DND-41 (cell line): ENCODE results near the gene SLK.

ENCODE experiments used
- ATAC-seq: fragments of 200-7000 bp; cut with Tn5 transposase; 3 replicates; pipeline ENCODE4 v1.9.1; 2021; ENCODE audit warnings: low read depth; ENCODE audit not compliant: insufficient read depth
- DNase-seq: peaks from one replicate; pipeline ENCODE4 v3.0.0-alpha.2; 2020
- H2AFZ ChIP-seq: 2 replicates; pipeline ENCODE4 v1.6.0; 2012; ENCODE audit warnings: low read depth, low read length
- H3K27ac ChIP-seq: 2 replicates; pipeline ENCODE4 v1.5.1; 2012; ENCODE audit warnings: low read length, inconsistent platforms
- H3K27me3 ChIP-seq: fragments of 200-600 bp; sonication (generic); 2 replicates; pipeline ENCODE4 v1.6.0; 2012; ENCODE audit warnings: low read length, mild to moderate bottlenecking, inconsistent platforms; ENCODE audit not compliant: insufficient read depth, poor library complexity
- H3K36me3 ChIP-seq: 2 replicates; pipeline ENCODE4 v1.5.1; 2012; ENCODE audit warnings: low read length, inconsistent platforms; ENCODE audit not compliant: insufficient read depth
- H3K4me1 ChIP-seq: 2 replicates; pipeline ENCODE4 v1.5.1; 2012; ENCODE audit warnings: mild to moderate bottlenecking, low read length; ENCODE audit not compliant: insufficient read depth
- H3K4me2 ChIP-seq: 2 replicates; pipeline ENCODE4 v1.6.0; 2012; ENCODE audit warnings: mild to moderate bottlenecking, moderate library complexity, low read length, inconsistent platforms; ENCODE audit not compliant: insufficient read depth
- H3K4me3 ChIP-seq, 2 experiments: fragments of 200-600 bp in 1 of 2; shearing (Covaris generic) in 1 of 2; 2 replicates each; pipeline ENCODE4 v1.5.1; 2012 to 2016; ENCODE audit warnings: inconsistent platforms in 2 of 2, low read length in 2 of 2, mild to moderate bottlenecking in 2 of 2, low read depth in 1 of 2, moderate library complexity in 1 of 2
- H3K79me2 ChIP-seq: 2 replicates; pipeline ENCODE4 v1.6.0; 2012; ENCODE audit warnings: low read length, inconsistent platforms; ENCODE audit not compliant: insufficient read depth
- H3K9ac ChIP-seq: 2 replicates; pipeline ENCODE4 v1.6.0; 2012; ENCODE audit warnings: low read depth, mild to moderate bottlenecking, inconsistent platforms, low read length, moderate library complexity
- H3K9me3 ChIP-seq: 2 replicates; pipeline ENCODE4 v1.5.1; 2012; ENCODE audit warnings: low read length, moderate library complexity, mild to moderate bottlenecking, inconsistent platforms; ENCODE audit not compliant: insufficient read depth, severe bottlenecking
- H4K20me1 ChIP-seq: 2 replicates; pipeline ENCODE4 v1.6.0; 2012; ENCODE audit warnings: low read length; ENCODE audit not compliant: insufficient read depth
- CTCF ChIP-seq: IDR thresholded peaks from 2 replicates; pipeline ENCODE4 v1.5.1; 2012; ENCODE audit warnings: borderline replicate concordance, low read length, moderate library complexity, mild to moderate bottlenecking; ENCODE audit not compliant: poor library complexity, severe bottlenecking; ENCODE audit errors: extremely low read depth
- EZH2 ChIP-seq: IDR thresholded peaks from 3 replicates; pipeline ENCODE4 v1.6.1; 2012; ENCODE audit warnings: borderline replicate concordance, low read depth, mild to moderate bottlenecking, moderate library complexity, low read length, inconsistent platforms; ENCODE audit not compliant: severe bottlenecking

Gene SLK

GRCh38 chr10:104061196-104061595 is 94.3 kb downstream of the SLK start:
- DNase-seq: no peak
- no peaks in the 10 kb centered on the region for H4K20me1 ChIP-seq

GRCh38 chr10:104065748-104066147 is 98.8 kb downstream of the SLK start:
- no peak overlapping the region for H3K4me3 ChIP-seq
- TF ChIP-seq EZH2 (no peak), CTCF (no peak)
- H3K9ac ChIP-seq: no peak overlapping the region
- H3K27ac ChIP-seq: no peak overlapping the region
- DNase-seq (no peak), ATAC-seq (no peak)
- H3K36me3 ChIP-seq: no peaks in the 10 kb centered on the region
- H3K79me2 ChIP-seq: no peaks in the 10 kb centered on the region
- no peak overlapping the region for H3K4me2 ChIP-seq
- H3K9me3 ChIP-seq: no peaks in the 10 kb centered on the region
- peaks cover 9% of the 10 kb centered on the region for H3K27me3 ChIP-seq
- no peak overlapping the region for H2AFZ ChIP-seq
- no peaks in the 10 kb centered on the region for H4K20me1 ChIP-seq
- no peaks in the 10 kb centered on the region for H3K4me1 ChIP-seq

More at GRCh38 chr10:104061196-104061595, 94.3 kb downstream of the SLK start:
- Histone ChIP-seq H3K9ac (no peak overlapping the region), H3K36me3 (no peaks in the 10 kb centered on the region), H3K4me3 (no peak overlapping the region), H3K4me2 (no peak overlapping the region), H3K27ac (no peak overlapping the region), H3K79me2 (no peaks in the 10 kb centered on the region), H3K9me3 (no peaks in the 10 kb centered on the region), H2AFZ (no peak overlapping the region), H3K27me3 (peaks cover 2% of the 10 kb centered on the region), H3K4me1 (no peaks in the 10 kb centered on the region)
- ATAC-seq: no peak
- TF ChIP-seq EZH2 (no peak), CTCF (no peak)

GRCh38 chr10:104066945-104067344 is 100.0 kb downstream of the SLK start:
- H2AFZ ChIP-seq: no peak overlapping the region
- H3K27me3 ChIP-seq: peaks cover 15% of the 10 kb centered on the region
- no peaks in the 10 kb centered on the region for H3K36me3 ChIP-seq
- H3K4me3 ChIP-seq: no peak overlapping the region
- ATAC-seq: no peak
- no peak for TF ChIP-seq CTCF
- TF ChIP-seq EZH2: no peak
- H4K20me1 ChIP-seq: no peaks in the 10 kb centered on the region; the same call in 1 of the 2 replicates
- H3K4me2 ChIP-seq: no peak overlapping the region
- H3K79me2 ChIP-seq: no peaks in the 10 kb centered on the region
- no peaks in the 10 kb centered on the region for H3K4me1 ChIP-seq
- no peak for DNase-seq
- H3K9ac ChIP-seq: no peak overlapping the region
- no peak overlapping the region for H3K27ac ChIP-seq
- H3K9me3 ChIP-seq: no peaks in the 10 kb centered on the region

GRCh38 chr10:104067525-104067924 is 100.6 kb downstream of the SLK start:
- no peak for ATAC-seq
- Histone ChIP-seq H3K9ac (no peak overlapping the region), H3K36me3 (no peaks in the 10 kb centered on the region), H3K27ac (no peak overlapping the region), H3K4me2 (no peak overlapping the region), H3K4me3 (no peak overlapping the region), H2AFZ (no peak overlapping the region), H4K20me1 (no peaks in the 10 kb centered on the region; the same call in 1 of the 2 replicates), H3K4me1 (no peaks in the 10 kb centered on the region), H3K9me3 (no peaks in the 10 kb centered on the region), H3K79me2 (no peaks in the 10 kb centered on the region), H3K27me3 (peaks cover 18% of the 10 kb centered on the region)
- TF ChIP-seq CTCF: no peak
- TF ChIP-seq EZH2: no peak
- no peak for DNase-seq
